HCT116 (cell line): ENCODE results near the gene HIPK2.

ENCODE experiments used
- CTCF ChIP-seq, 3 experiments: fragments of 200-600 bp in 1 of 3; sonication (generic) in 1 of 3; IDR thresholded peaks in 2 of 3; conservative IDR thresholded peaks in 1 of 3; 2 replicates each; pipeline ENCODE4 v1.5.1; 2012 to 2017; ENCODE audit warnings: low read depth in 2 of 3, low read length in 2 of 3, antibody characterized with exemption in 1 of 3, borderline replicate concordance in 1 of 3, control low read depth in 1 of 3, mild to moderate bottlenecking in 1 of 3, mixed read lengths in 1 of 3, mixed run types in 1 of 3, moderate library complexity in 1 of 3; ENCODE audit not compliant: insufficient read depth in 1 of 3
- RAD21 ChIP-seq: IDR thresholded peaks from 2 replicates; pipeline ENCODE4 v1.6.1; 2012; ENCODE audit warnings: low read depth, mild to moderate bottlenecking

- TF ChIP-seq CTCF (IDR thresholded peaks at IDR 0.05 in 2 of 3, conservative IDR thresholded peaks at IDR 0.05 in 1 of 3; ENCODE audit: borderline replicate concordance in 1 of 3, insufficient read depth in 1 of 3, low read depth in 2 of 3, low read length in 2 of 3) (no peak), RAD21 (no peak)
Observed at GRCh38 chr7:139587535-139587934, 190.3 kb downstream of the HIPK2 start.
